ENCODE measurements around the gene PREB. TPM values are rescaled to one million over a fixed set of nuclear protein-coding genes. Genes with fewer than 3 reads are reported as not detected.
A peak's percentile ranks its signal among the peaks of the same experiment; 100 is the strongest.

PREB gene
- total and polyA plus RNA-seq, 2 of the 13 experiments (the other 11 are each of a cell fraction or from before 2014, with no cell fraction given): 112 to 192 TPM

GRCh38 chr2:27138111-27138510 lies 3.7 kb upstream of the PREB start:
- Histone ChIP-seq H4K20me1 (ENCODE audit: insufficient read depth, low read length) (no peaks in the 10 kb centered on the region; the same call in 1 of the 2 replicates), H3K79me2 (ENCODE audit: insufficient read depth, low read length) (peaks cover 13% of the 10 kb centered on the region), H3K9ac (ENCODE audit: insufficient read depth, low read depth, low read length) (no peak overlapping the region), H3K27ac (ENCODE audit: extremely low read length, insufficient read depth, low read length) (no peak overlapping the region), H3K9me3 (ENCODE audit: low read length) (no peaks in the 10 kb centered on the region), H3K36me3 (replicated peaks in 1 of 2; ENCODE audit: control insufficient read depth in 1 of 2, insufficient read depth in 2 of 2, low read length in 2 of 2) (peaks cover 0 to 3% of the 10 kb centered on the region in 2 experiments; a peak in 2 of 5 replicates), H3K4me2 (ENCODE audit: low read depth, low read length) (no peak overlapping the region), H3K4me1 (ENCODE audit: insufficient read depth, low read length) (peaks cover 33% of the 10 kb centered on the region), H3K27me3 (ENCODE audit: control insufficient read depth in 1 of 2, insufficient read depth in 2 of 2, low read length in 2 of 2) (peaks cover 6 to 21% of the 10 kb centered on the region in 2 experiments; a peak in 3 of 5 replicates), H2AFZ (ENCODE audit: low read length) (peak overlapping the region; percentile 33), H3K4me3 (replicated peaks in 1 of 3; ENCODE audit: insufficient read depth in 1 of 3, low read depth in 2 of 3, low read length in 3 of 3) (no peak overlapping the region)
- intact Hi-C loops (cut with micrococcal nuclease; ENCODE audit: unreplicated experiment) (no loop called here), in situ Hi-C loops (cut with HindIII; ENCODE audit: extremely low pct_ligation_motif_present, low pct_unique_long_range_greater_than_20kb) (no loop called here)
- FAIRE-seq (no peak), DNase-seq (ENCODE audit: low spot score) (no peak), ATAC-seq (no peak)
- 38% methylated on average over 7 of the region's 7 CpGs for WGBS (ENCODE audit: low lambda C conversion rate)
- no TSS peak for BruUV-seq (replicated peaks)
- no peak for TF ChIP-seq ZBTB46 (CRISPR knock-in tag; IDR thresholded peaks at IDR 0.05; ENCODE audit: borderline replicate concordance)
- no peak for TF ChIP-seq NFYB (CRISPR knock-in tag; IDR thresholded peaks at IDR 0.05)
- 0 out of 2 replicates have a peak, but pooled peaks have one; percentile 8 for TF ChIP-seq FOXC1 (CRISPR knock-in tag; IDR thresholded peaks at IDR 0.05; ENCODE audit: borderline replicate concordance)
- POLR2A ChIA-PET: interaction anchor here (0.6 to 2.2 kb wide), 2 partner anchors 15 to 39 kb away, joined by 4 to 7 read pairs; partner anchors contain the start of gene ABHD1
- CTCF ChIA-PET (ENCODE audit: low intra/inter-chr PET ratio, low total read pairs): no interaction called here

GRCh38 chr2:27137322-27137935 lies 3.0 kb upstream of the PREB start:
- POLR2A ChIA-PET: interaction anchor here (0.6 to 2.2 kb wide), 2 partner anchors 14 to 39 kb away, joined by 4 to 7 read pairs; partner anchors contain the start of gene ABHD1
- Histone ChIP-seq H3K36me3 (replicated peaks in 1 of 2; ENCODE audit: control insufficient read depth in 1 of 2, insufficient read depth in 2 of 2, low read length in 2 of 2) (peaks cover 3 to 10% of the 10 kb centered on the region in 2 experiments), H3K79me2 (ENCODE audit: insufficient read depth, low read length) (peaks cover 20% of the 10 kb centered on the region), H4K20me1 (ENCODE audit: insufficient read depth, low read length) (no peaks in the 10 kb centered on the region; the same call in 1 of the 2 replicates), H3K27me3 (ENCODE audit: control insufficient read depth in 1 of 2, insufficient read depth in 2 of 2, low read length in 2 of 2) (peaks cover 6 to 21% of the 10 kb centered on the region in 2 experiments; a peak in 3 of 5 replicates), H3K27ac (ENCODE audit: extremely low read length, insufficient read depth, low read length) (no peak overlapping the region), H3K9me3 (ENCODE audit: low read length) (no peaks in the 10 kb centered on the region), H3K4me1 (ENCODE audit: insufficient read depth, low read length) (peaks cover 40% of the 10 kb centered on the region), H3K9ac (ENCODE audit: insufficient read depth, low read depth, low read length) (no peak overlapping the region), H2AFZ (ENCODE audit: low read length) (peak overlapping the region; percentile 33), H3K4me3 (replicated peaks in 1 of 3; ENCODE audit: insufficient read depth in 1 of 3, low read depth in 2 of 3, low read length in 3 of 3) (no peak overlapping the region), H3K4me2 (ENCODE audit: low read depth, low read length) (no peak overlapping the region)
- no peak; the same call in 2 of the 3 replicates for ATAC-seq
- no peak for DNase-seq (ENCODE audit: low spot score)
- in situ Hi-C loops (cut with HindIII; ENCODE audit: extremely low pct_ligation_motif_present, low pct_unique_long_range_greater_than_20kb) (no loop called here), intact Hi-C loops (cut with micrococcal nuclease; ENCODE audit: unreplicated experiment) (no loop called here)
- CTCF ChIA-PET (ENCODE audit: low intra/inter-chr PET ratio, low total read pairs): no interaction called here
- FAIRE-seq: no peak
- 80% methylated on average over 16 of the region's 21 CpGs for WGBS (ENCODE audit: low lambda C conversion rate)
- 0 out of 2 replicates have a peak, but pooled peaks have one; percentile 31 for TF ChIP-seq ZFX (CRISPR knock-in tag; IDR thresholded peaks at IDR 0.05; ENCODE audit: low read depth)
- TF ChIP-seq PREB (CRISPR knock-in tag; IDR thresholded peaks at IDR 0.05): no peak
- peak; percentile 45; the same call in 1 of the 2 replicates for TF ChIP-seq ZNF687 (CRISPR knock-in tag; IDR thresholded peaks at IDR 0.05)
- no TSS peak for BruUV-seq (replicated peaks)

Measured in HepG2 (cell line).